Effector CD8-positive, alpha-beta T cell (primary cell): ENCODE results near the gene SF3A1.

Experiments
- DNase-seq: peaks from one replicate; lab custom pipeline; 2025; lab: John Stamatoyannopoulos, UW

SF3A1 gene

DNA sequence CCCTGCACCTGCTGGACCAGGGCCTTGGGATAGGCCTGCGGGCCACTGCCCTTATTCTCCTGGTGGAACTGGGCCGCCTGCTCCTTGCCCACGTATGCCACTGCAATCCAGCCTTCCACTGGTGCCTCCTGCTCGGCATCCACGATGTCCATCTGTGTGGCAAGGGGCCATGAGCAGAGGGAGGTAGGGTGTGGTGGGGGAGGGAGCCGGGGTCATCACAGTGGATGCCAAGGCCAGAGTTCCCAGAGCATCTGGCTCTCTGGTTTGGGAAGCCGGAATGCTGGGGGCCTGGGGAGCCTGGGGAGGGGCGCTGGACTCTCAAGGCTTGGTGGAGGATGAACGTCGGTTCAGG is 29.9 kb upstream of the SF3A1 start:
- no peak for DNase-seq

DNA sequence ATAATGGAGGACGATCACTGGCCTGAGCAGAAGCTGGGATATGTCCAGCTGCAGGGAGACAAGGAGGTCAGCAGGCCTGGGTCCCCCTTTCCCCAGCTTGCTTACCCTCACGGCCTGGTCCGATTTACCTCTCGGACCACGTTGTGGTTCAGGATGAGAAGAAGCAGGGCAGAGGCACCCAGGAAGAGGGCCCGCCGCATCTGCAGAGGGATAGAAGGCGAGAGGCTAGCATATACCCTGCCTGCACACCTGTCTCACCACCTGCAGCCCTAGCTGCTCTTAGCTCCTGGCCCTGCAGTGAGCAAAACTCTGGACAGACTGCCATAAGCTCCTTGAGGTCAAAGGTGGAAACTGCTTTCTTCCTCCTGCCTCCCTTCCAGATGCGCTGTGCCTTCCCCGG is 29.2 kb upstream of the SF3A1 start:
- no peak for DNase-seq

- no peak for DNase-seq
These were observed 26.4 kb upstream of the SF3A1 start for GRCh38 chr22:30383061-30383460.

DNA sequence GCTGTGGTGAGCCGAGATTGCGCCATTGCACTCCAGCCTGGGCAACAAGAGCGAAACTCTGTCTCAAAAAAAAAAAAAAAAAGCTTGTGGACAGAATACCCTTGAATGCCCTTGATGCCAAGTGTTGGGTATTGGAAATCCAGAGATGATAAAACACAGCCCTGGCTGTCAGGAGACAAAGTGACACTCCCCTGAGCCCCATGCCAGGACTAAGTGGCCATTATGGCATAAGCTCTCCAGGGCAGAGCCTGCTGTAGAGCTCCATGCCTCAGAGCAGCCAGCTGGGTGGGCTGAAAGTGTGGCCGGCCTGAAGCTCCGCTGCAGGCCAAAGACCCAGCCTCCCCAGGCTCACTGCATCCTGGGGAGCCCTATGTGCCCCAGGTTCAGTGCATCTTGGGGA is 25.6 kb upstream of the SF3A1 start:
- no peak for DNase-seq

- no peak for DNase-seq
These were observed 24.6 kb upstream of the SF3A1 start for GRCh38 chr22:30381264-30381663.

DNA sequence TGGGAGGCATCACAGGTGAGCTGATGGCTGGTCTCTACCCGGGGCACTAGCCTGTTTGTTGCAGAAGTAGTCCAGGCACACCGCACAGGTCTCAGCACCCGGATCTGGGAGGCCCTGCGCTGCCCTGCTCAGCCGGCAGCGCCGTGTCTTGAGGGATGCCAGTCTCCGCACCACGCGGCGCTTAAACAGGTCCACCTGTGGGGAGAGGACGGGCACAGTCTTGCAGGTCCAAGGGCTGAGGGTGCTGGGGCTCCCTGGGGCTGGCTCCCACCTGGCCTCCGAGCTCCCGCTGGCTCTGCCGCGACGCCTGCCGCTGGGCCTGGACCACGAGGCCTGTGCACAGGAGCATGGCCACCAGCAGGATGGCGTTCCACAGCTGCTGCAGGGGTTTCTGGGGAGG is 23.3 kb upstream of the SF3A1 start:
- DNase-seq: no peak

DNA sequence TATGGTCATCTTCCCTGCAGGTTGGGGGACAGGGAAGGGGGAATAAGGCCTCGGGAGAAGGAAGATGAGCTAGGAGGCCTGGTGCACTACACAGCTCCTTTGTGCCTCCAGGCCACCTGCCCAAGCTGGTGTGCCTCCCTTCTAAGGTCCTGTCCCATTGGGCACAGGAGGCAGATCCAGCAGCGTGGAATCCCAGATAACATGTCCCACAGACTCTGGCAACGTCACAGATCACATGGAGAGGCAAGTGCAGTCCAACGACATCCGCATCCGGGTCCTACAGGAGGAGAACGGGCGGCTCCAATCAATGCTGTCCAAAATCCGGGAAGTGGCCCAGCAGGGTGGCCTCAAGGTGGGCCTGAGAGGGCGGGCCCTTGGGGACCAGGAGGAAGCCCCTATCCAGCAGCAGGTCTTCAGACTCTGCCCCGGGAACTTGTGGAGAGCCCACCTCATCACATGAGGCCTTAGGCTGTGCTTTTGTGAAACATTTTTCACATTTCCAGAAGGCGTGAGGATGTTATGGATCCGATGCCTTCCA is 18.7 kb upstream of the SF3A1 start:
- DNase-seq: no peak

DNA sequence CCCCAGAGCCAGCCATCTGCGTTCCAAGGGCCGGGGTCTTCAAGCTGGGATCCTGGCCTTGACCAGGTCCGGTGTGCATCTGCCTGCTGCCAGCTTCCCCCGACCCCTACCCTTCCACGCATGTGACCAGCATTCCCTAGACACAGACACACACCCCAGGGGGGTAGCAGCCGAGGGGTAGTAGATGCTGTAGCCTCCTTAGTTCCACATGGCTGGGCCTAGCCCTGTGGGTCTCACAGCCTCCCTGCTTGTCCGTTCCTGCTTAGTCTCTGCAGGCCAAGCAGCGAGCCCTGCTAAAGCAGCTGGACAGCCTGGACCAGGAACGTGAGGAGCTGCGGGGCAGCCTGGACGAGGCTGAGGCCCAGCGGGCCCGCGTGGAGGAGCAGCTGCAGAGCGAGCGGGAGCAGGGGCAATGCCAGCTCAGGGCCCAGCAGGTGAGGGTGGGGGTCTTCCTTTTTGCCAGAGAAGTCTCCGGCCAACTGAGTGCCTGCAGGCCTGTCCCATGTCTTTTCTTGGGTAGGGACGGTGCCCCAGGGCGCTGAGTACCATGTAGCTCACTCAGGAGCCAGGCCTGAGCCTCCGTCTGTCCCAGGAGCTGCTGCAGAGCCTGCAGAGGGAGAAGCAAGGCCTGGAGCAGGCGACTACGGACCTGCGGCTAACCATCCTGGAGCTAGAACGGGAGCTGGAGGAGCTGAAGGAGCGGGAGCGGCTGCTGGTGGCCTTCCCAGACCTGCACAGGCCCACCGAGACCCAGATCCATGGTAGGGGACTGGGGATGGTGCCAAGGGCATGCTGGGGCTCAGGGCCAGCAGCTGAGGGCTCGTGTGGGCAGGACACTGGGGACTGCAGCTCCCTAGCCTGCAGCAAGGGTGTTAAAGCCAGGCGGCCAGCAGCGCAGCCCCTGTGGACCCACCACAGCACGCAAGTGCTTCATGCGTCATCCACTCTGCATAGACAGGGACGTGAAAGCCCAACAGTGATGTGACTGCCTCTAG is 16.9 kb upstream of the SF3A1 start:
- no peak for DNase-seq

GRCh38 chr22:30372915-30373314 is 16.2 kb upstream of the SF3A1 start:
- no peak for DNase-seq

GRCh38 chr22:30371981-30372380 is 15.3 kb upstream of the SF3A1 start:
- DNase-seq: no peak

DNA sequence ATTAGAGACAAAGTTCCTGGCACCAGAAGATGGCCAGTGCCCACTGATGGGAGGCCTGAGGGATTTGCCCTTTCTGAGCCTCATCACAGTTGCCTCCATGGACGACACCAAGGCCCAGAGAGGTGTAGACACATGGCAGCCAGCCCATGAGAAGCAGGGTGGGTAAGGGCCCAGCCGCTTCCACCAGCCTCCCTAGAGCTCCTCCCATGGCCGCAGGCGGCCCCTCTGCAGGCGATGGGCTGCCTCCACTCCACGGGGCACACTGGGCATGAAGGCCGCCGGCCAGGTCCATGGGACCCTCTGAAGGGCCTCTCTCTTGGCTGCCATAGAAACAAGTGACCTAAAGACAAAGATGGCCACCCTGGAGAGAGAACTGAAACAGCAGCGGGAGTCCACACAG is 14.6 kb upstream of the SF3A1 start:
- DNase-seq: no peak

- no peak for DNase-seq
These were observed 14.0 kb upstream of the SF3A1 start for GRCh38 chr22:30370641-30371230.

GRCh38 chr22:30368420-30368819 is 11.7 kb upstream of the SF3A1 start:
- DNase-seq: no peak

DNA sequence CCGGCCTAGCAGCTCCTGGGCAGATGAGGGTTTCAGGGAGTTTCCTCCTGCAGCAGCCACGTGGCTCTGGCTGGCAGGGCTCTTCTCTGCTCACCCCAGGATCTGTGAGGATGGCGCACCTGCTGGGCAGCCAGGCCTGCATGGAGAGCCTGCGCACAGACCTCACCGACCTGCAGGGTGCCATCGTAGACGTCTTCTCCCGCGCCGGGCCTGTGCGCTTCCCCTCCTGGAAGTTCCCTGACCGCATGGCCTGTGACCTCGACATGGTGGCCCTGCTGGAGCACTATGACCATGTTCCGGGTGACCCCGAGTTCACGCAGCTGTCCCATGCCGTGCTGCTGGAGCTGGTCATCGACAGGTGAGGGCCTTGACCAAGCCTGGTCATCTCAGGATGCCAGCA is 9.2 kb upstream of the SF3A1 start:
- no peak for DNase-seq

DNA sequence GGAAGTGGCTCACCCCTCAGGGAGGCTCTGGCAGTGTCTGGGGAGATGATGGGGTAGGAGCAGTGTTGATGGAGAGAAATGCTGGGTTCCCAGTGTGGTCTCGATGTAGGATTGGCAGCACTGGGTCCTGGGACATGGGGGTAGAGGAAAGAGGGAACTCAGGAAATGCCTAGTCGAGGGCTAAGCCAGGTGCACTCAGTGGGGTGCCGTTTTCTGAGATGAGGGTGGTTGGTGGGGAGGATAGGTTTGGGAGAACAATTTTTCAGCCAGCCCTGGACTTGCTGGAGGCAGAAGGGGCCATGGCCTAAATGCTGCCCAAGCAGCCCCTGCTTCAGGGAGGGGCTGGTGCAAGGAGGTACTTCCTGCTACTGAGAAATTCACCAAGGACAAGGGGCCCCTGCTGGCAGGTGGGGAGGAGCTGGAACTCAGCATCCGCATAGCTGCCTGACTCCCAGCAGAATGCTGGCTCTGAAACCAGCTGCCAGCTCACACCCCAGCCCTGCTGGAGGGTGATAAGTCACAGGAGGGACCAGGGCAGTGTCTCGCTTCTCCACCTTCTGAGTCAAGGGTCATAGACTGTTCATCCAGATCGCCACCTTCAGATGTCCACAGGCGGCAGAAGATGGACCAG is 6.1 kb upstream of the SF3A1 start:
- DNase-seq: no peak

GRCh38 chr22:30361916-30362650 is 5.4 kb upstream of the SF3A1 start:
- DNase-seq: no peak

DNA sequence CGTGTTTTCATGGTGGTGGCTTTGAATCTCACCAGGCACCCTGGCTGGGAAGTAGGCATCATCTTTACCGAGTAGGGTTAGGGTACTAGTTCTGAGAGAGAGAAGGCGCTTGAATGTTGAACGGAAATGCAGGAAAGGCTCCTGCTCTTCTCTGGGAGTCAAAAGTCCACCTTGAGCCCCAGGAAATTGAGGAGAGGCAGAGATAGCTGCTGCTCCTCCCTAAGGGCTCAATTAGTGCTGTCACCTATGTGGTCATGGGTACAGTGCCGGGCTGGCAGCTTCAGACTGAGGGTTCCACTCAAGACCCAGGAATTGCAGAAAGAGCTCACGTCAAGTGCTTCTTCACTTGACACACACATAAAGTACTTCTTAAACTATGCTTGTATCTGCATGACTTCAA is 1.8 kb upstream of the SF3A1 start:
- no peak for DNase-seq

- no peak for DNase-seq
These were observed 1.0 kb upstream of the SF3A1 start for GRCh38 chr22:30357650-30358215.

DNA sequence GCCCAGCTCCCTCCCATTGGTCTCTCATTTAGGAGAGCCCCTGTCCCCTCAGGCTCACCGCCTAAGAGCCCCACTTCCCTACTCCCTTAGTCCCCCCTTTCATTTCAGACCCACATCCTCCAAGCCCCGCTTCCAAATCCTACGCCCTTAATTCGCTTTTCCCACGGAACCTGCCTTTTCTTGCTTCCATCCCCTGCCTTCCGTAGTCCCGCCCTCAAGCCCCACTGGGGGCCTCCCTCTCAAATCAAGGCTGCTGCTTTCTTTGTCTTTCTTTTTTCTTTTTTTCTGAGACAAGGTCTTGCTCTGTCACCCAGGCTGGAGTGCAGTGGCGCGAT is 509 bp upstream of the SF3A1 start:
- DNase-seq: peak; percentile 57

- no peak for DNase-seq
These were observed 2.0 kb downstream of the SF3A1 start for GRCh38 chr22:30354644-30355043.

DNA sequence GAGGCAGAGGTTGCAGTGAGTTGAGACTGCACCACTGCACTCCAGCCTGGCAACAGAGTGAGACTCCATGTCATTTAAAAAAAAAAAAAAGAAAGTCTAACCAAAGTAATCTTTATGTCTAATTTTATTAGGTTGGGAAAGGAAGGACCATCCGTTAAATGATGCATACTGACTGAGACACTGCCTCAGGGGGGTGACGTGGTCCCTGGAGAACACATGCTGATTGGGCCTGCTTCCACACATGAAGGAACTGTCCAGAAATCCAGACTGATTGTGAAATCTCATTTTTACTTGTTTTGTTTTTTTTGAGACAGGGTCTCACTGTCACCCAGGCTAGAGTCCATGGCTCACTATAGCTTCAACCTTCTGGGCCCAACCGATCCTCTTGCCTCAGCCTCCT is 5.5 kb downstream of the SF3A1 start:
- no peak for DNase-seq

DNA sequence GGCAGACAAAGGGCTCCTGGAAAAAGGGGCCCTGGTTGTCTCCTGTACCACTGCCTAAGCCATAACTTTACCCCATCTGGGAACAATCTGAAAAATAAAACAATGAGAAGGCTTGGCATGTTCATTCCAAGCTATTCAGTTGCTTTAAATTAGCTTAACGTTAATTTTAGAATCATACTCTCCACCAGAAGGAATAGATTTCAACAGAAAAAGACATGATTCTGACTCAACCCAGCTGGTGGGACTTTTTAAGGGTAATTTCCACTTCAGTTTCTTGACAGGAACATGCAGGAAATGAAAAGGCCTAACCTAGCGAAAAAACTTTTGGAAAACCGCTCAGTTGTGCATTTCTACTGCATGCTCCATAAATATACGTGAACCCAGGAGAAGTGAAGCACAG is 7.9 kb downstream of the SF3A1 start:
- no peak for DNase-seq
